ENCODE results near the gene UTF1. TPM values are rescaled to one million over a fixed set of nuclear protein-coding genes. Genes with fewer than 3 reads are reported as not detected.

Gene UTF1
- polyA plus RNA-seq, 1 experiment = not detected

GRCh38 chr10:133255323-133255722, 25.3 kb downstream of the UTF1 start:
- peaks cover 1% of the 10 kb centered on the region for H3K27me3 ChIP-seq (ENCODE audit: control insufficient read depth, insufficient read depth, low read length)
- ChIA-PET CTCF (no interaction called here), POLR2A (no interaction called here)
- no peak for DNase-seq (ENCODE audit: low read depth)
- H3K36me3 ChIP-seq (ENCODE audit: control insufficient read depth, insufficient read depth, low read length) = no peaks in the 10 kb centered on the region
- H3K4me3 ChIP-seq (ENCODE audit: low read depth, low read length) = no peak overlapping the region
- TF ChIP-seq, protein P1, sequence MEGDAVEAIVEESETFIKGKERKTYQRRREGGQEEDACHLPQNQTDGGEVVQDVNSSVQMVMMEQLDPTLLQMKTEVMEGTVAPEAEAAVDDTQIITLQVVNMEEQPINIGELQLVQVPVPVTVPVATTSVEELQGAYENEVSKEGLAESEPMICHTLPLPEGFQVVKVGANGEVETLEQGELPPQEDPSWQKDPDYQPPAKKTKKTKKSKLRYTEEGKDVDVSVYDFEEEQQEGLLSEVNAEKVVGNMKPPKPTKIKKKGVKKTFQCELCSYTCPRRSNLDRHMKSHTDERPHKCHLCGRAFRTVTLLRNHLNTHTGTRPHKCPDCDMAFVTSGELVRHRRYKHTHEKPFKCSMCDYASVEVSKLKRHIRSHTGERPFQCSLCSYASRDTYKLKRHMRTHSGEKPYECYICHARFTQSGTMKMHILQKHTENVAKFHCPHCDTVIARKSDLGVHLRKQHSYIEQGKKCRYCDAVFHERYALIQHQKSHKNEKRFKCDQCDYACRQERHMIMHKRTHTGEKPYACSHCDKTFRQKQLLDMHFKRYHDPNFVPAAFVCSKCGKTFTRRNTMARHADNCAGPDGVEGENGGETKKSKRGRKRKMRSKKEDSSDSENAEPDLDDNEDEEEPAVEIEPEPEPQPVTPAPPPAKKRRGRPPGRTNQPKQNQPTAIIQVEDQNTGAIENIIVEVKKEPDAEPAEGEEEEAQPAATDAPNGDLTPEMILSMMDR (IDR thresholded peaks at IDR 0.05; ENCODE audit: insufficient read depth, low read depth, low read length) = no peak

DNA sequence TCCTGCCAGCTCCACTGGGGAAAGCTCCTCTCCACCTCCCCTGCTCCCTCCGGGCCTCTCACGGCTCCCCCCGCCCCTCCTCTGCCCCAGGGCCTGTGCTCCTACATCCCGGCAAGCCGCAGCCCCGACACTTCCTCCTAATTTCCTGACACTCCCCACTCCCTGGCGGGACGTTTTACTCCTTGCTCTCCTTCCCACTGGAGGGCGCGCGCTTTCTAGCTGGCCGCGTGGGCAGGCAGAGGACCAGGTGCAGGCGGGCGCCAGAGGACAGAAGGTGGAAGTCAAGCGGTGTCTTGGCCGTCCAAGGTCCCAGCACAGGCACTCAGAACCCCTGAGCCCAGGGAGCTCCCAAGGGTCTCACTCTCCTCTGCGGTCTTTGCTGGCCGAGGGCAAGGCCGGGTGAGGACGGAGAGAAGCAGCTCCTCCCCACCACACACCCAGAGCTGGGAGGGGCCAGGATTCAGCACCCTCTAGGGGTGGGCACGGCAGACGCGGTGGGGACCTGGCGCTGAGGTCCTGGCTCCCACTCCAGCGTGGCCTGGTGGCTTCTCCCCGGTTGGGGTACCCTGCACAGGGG, 27.6 kb downstream of the UTF1 start:
- Histone ChIP-seq H3K27me3 (ENCODE audit: control insufficient read depth, insufficient read depth, low read length) (no peaks in the 10 kb centered on the region; the same call in 1 of the 2 replicates), H3K4me3 (ENCODE audit: low read depth, low read length) (no peak overlapping the region), H3K36me3 (ENCODE audit: control insufficient read depth, insufficient read depth, low read length) (no peaks in the 10 kb centered on the region)
- ChIA-PET POLR2A (no interaction called here), CTCF (interaction anchor here (0.6 to 2.1 kb wide), 6 partner anchors 10 to 772 kb away, joined by 3 to 8 read pairs (median 5); no protein-coding TSS in a partner anchor)
- TF ChIP-seq, protein P1 (IDR thresholded peaks at IDR 0.05; ENCODE audit: insufficient read depth, low read depth, low read length) = peak; percentile 68
- no peak for DNase-seq (ENCODE audit: low read depth)

DNA sequence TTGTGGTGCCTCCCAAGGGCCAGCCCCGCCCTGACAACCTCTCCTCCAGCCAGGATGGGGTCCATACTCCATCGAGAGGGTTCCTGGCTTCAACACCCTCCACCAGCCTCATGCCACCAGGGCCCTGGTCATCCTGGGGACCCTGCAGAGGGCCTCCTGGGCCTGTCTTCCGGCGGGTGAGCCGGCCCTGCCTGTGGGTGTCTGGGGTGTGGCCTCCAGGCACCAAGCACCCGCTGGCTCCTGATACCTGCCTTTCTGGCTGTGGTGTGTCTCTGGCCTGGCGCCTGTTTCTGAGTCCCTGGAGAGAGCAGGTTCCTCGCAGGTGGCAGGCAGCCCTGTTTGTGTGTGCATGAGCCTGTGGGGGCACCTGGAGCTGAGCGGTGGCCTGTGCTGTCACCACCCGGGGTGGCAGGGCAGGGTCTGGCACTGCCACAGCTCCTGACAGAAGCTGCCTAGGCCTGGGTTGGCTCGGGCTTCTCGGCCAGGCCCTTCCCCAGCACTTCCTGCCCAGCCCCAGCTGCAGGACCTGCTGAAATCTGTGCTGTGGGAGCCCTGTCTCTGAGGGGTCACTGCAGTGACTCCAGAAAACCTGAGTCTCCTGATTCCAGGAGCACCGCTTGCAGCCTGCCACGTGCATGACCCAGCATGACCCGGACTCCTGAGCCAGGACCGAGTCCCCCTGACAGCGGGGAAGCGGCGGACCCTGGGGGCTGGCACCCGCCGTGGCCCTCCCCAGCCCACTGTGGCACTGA, 28.2 kb downstream of the UTF1 start:
- ChIA-PET CTCF (interaction anchor here (0.7 to 2.1 kb wide), 4 partner anchors 39 to 71 kb away, joined by 4 to 8 read pairs (median 6); no protein-coding TSS in a partner anchor), POLR2A (no interaction called here)

GRCh38 chr10:133258818-133259601, 29.0 kb downstream of the UTF1 start:
- Histone ChIP-seq H3K36me3 (ENCODE audit: control insufficient read depth, insufficient read depth, low read length) (no peaks in the 10 kb centered on the region), H3K4me3 (ENCODE audit: low read depth, low read length) (no peak overlapping the region), H3K27me3 (ENCODE audit: control insufficient read depth, insufficient read depth, low read length) (no peaks in the 10 kb centered on the region; the same call in 1 of the 2 replicates)
- ChIA-PET POLR2A (no interaction called here), CTCF (interaction anchor here (1.0 to 2.1 kb wide), 3 partner anchors 12 to 71 kb away, joined by 3 to 7 read pairs (median 6); no protein-coding TSS in a partner anchor)
- TF ChIP-seq, protein P1 (IDR thresholded peaks at IDR 0.05; ENCODE audit: insufficient read depth, low read depth, low read length) = no peak
- DNase-seq (ENCODE audit: low read depth) = peak; percentile 96

More for the DNA sequence above, 28.2 kb downstream of the UTF1 start:
- TF ChIP-seq, protein P1 (IDR thresholded peaks at IDR 0.05; ENCODE audit: insufficient read depth, low read depth, low read length) = no peak
- DNase-seq (ENCODE audit: low read depth) = no peak
- no peak overlapping the region for H3K4me3 ChIP-seq (ENCODE audit: low read depth, low read length)
- no peaks in the 10 kb centered on the region; the same call in 1 of the 2 replicates for H3K27me3 ChIP-seq (ENCODE audit: control insufficient read depth, insufficient read depth, low read length)
- no peaks in the 10 kb centered on the region for H3K36me3 ChIP-seq (ENCODE audit: control insufficient read depth, insufficient read depth, low read length)

DNA sequence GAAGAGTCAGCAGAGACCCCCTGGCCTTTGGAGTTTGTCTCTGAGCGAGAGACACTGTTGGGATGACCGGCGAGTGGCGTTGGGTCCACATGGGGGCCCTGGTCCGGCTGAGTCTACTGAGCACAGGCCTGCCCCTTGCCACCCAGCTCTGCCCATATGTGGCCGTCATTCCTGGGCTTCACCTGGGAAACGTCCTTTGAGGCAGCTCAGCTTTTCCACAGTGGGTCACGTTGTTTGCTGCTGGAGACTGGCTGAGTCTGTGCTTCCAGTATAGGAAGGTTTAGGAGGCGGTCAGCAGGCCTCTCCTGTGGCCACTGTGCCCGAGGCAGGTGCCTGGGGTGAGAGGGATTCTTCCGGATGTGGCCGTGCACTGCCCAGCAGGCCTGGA, 29.6 kb downstream of the UTF1 start:
- CTCF ChIA-PET = interaction anchor here (1.0 to 2.1 kb wide), 3 partner anchors 12 to 70 kb away, joined by 3 to 7 read pairs (median 6); no protein-coding TSS in a partner anchor
- DNase-seq (ENCODE audit: low read depth) = no peak
- no peak overlapping the region for H3K4me3 ChIP-seq (ENCODE audit: low read depth, low read length)
- POLR2A ChIA-PET = no interaction called here
- no peaks in the 10 kb centered on the region; the same call in 1 of the 2 replicates for H3K27me3 ChIP-seq (ENCODE audit: control insufficient read depth, insufficient read depth, low read length)
- TF ChIP-seq, protein P1 (IDR thresholded peaks at IDR 0.05; ENCODE audit: insufficient read depth, low read depth, low read length) = no peak
- no peaks in the 10 kb centered on the region for H3K36me3 ChIP-seq (ENCODE audit: control insufficient read depth, insufficient read depth, low read length)
